SU-DHL-6 (cell line): ENCODE data around the gene HDAC11.

Source experiments
- EZH2phosphoT487 ChIP-seq: fragments of 200-600 bp; sonication (generic), shearing (Covaris generic); conservative IDR thresholded peaks from 2 replicates; pipeline ENCODE4 v1.6.1; 2018; ENCODE audit warnings: mild to moderate bottlenecking, antibody characterized with exemption, low read length, moderate library complexity, mixed read lengths
- TF ChIP-seq, protein P1 (sequence below): fragments of 200-600 bp; sonication (generic); IDR thresholded peaks from one replicate; pipeline ENCODE4 v1.5.1; 2017; ENCODE audit warnings: antibody characterized with exemption, mild to moderate bottlenecking, low read length, moderate library complexity; ENCODE audit not compliant: insufficient read depth, poor library complexity, severe bottlenecking

DNA sequence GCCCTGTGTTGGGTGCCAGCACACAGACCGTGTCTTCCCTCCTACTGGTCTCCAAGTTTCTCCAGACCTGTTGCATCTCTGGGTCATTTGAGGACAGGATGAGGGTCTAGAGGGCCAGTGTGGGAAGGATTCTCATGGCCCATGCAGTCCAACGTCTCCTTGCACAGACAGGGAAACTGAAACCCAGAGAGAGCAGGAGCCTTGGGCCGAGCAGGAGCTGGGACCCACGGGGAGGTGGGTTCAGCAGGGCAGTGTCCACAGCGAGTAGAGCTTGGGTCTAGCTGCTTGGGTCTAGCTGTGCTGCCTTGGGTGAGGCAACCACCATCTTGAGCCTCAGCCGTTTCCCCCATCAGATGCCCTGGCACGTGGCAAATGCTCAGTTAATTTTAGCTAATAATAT, 32.3 kb downstream of the HDAC11 start:
- TF ChIP-seq, protein P1, sequence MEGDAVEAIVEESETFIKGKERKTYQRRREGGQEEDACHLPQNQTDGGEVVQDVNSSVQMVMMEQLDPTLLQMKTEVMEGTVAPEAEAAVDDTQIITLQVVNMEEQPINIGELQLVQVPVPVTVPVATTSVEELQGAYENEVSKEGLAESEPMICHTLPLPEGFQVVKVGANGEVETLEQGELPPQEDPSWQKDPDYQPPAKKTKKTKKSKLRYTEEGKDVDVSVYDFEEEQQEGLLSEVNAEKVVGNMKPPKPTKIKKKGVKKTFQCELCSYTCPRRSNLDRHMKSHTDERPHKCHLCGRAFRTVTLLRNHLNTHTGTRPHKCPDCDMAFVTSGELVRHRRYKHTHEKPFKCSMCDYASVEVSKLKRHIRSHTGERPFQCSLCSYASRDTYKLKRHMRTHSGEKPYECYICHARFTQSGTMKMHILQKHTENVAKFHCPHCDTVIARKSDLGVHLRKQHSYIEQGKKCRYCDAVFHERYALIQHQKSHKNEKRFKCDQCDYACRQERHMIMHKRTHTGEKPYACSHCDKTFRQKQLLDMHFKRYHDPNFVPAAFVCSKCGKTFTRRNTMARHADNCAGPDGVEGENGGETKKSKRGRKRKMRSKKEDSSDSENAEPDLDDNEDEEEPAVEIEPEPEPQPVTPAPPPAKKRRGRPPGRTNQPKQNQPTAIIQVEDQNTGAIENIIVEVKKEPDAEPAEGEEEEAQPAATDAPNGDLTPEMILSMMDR, result no peak
- no peak for TF ChIP-seq EZH2phosphoT487
